Stimulated activated CD8-positive, alpha-beta memory T cell treated with anti-CD3 and anti-CD28 coated beads, Interleukin-2, amount 100 ng/mL, for 48 hours (primary cell): ENCODE results near the gene EED.
"Not testable (repeated sequence)": the region's sequence is repeated elsewhere in the genome, so short reads cannot be mapped to it uniquely, and the experiment has no call there.

Experiments used
- DNase-seq, 2 donors: peaks; one replicate each; pipeline ENCODE4 v3.0.0-alpha.2; 2020; ENCODE audit warnings: low read depth in 2 of 2

EED gene

GRCh38 chr11:86292912-86293616 lies 48.5 kb downstream of the EED start:
- DNase-seq: peak in 1 of 2 donors; percentile 34

DNA sequence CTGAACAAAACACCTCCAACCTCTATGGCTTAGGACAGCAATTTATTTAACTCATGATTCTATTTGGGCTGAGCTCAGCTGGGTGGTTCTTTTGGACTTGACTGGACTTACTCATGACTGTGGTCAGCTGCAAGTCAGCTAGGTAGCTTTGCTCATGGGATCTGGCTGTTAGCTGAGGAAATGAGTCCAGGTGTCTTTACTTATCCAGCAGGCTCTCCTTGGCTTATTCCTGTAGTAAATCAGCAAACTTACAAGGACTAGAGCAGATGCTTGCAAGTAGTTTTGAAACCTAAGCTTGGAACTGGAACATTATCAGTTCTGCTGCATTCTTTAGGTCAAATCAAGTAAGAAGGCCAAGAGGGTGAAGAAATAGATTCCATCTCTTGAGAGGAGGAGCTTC lies 49.5 kb downstream of the EED start:
- DNase-seq: no peak

- no peak for DNase-seq
Measured at GRCh38 chr11:86301742-86302091, 57.2 kb downstream of the EED start.

DNA sequence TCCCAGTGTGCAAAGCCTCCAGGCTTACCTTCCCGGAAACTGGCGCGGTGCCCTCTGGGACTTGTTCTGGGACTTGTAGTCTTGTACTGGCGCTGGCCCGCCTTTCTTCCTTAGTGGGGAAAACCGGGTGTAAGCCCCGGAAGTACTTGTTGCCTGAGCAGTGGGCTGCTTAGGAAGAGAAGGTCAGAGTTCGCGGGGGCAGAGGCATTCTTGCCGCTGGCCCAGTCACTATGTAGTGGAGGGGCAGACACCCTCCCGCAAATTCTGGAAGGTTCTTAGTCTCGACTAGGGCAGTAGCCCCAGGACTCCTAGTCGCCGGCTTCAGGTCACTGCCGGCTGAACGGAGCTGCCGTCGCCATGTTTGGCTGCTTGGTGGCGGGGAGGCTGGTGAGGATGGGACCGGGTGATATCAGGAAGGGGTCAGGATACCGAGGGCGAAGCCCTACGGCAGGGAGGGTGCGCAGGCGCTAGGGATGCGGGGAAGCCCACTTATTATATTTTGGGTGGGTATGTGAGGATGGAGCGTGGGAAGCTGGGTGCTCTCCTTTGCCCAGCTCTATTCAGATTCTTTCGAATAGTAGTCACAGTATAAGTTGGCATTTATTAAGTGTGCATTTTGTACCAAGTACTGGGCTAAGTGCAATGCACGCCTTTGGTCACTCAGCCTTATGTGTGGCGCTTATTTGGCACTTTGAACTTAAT lies 57.7 kb downstream of the EED start, which contains the start of gene HIKESHI:
HIKESHI (plus strand) TSS at position 149 of the 702 bp plus-strand sequence; CDS start at position 358, 209 bp downstream.
- DNase-seq: peak; percentile 83 to 91

GRCh38 chr11:86303257-86303656 lies 58.7 kb downstream of the EED start:
- no peak for DNase-seq

DNA sequence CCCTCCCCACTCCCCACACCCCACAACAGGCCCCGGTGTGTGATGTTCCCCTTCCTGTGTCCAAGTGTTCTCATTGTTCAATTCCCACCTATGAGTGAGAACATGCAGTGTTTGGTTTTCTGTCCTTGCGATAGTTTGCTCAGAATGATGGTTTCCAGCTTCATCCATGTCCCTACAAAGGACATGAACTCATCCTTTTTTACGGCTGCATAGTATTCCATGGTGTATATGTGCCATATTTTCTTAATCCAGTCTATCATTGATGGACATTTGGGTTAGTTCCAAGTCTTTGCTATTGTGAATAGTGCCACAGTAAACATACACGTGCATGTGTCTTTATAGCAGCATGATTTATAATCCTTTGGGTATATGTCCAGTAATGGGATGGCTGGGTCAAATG lies 64.2 kb downstream of the EED start:
- not testable (repeated sequence) for DNase-seq

- no peak for DNase-seq
Measured at GRCh38 chr11:86313793-86314192, 69.2 kb downstream of the EED start.

GRCh38 chr11:86314636-86315035 lies 70.1 kb downstream of the EED start:
- no peak for DNase-seq
